Gastrocnemius medialis (tissue), 4 donors: ENCODE measurements around the gene TMUB1.

ENCODE experiments used
- POLR2A ChIP-seq, 2 donors: fragments of 450-650 bp; IDR thresholded peaks; one replicate each; pipeline ENCODE4 v1.6.1; 2017; ENCODE audit warnings: antibody characterized with exemption in 2 of 2, mild to moderate bottlenecking in 2 of 2, moderate library complexity in 2 of 2
- TF ChIP-seq, protein P1 (sequence below), 5 experiments: fragments of 450-650 bp in 3 of 5; fragments of 200-600 bp in 2 of 5; sonication (generic) in 2 of 5; IDR thresholded peaks in 4 of 5; conservative IDR thresholded peaks in 1 of 5; 1 replicate in 4 of 5; 2 replicates in 1 of 5; pipeline ENCODE4 v1.5.1; 2016 to 2019; ENCODE audit warnings: antibody characterized with exemption in 5 of 5, mild to moderate bottlenecking in 3 of 5, moderate library complexity in 3 of 5

DNA sequence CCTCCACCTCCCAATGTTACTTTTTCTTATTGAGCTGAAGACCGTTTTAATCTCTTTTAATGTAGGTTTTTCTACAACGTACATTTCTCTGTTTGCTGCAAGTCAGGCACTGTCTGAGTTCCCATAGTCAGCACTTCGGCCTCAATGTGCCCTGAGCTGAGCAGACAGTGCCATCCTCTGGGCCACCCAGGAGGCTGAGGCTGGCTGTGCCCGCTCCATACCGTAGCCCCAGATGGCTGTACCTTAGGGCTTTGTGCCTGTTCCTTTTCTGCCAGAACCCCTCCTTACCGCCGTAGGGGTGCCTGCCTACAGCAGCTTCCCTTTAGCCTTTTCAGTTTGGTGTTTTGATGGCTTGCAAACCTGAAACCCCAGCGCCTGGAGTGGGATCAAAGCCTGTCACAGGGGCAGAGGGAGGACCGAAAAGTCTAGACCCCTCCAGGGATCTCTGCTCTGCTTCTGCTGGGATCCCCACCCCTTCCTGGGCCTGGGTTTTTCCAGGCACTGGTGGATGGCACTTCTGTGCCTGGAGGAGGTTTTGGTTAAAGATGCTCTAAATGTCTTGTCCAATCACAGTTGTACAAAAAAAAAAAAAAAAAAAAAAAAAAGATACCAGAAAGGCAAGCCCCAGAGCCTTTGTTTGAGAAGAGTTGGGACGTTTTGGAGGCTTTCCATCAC, 12.0 kb upstream of the TMUB1 start:
- TF ChIP-seq POLR2A (IDR thresholded peaks at IDR 0.05), result no peak
- TF ChIP-seq, protein P1, sequence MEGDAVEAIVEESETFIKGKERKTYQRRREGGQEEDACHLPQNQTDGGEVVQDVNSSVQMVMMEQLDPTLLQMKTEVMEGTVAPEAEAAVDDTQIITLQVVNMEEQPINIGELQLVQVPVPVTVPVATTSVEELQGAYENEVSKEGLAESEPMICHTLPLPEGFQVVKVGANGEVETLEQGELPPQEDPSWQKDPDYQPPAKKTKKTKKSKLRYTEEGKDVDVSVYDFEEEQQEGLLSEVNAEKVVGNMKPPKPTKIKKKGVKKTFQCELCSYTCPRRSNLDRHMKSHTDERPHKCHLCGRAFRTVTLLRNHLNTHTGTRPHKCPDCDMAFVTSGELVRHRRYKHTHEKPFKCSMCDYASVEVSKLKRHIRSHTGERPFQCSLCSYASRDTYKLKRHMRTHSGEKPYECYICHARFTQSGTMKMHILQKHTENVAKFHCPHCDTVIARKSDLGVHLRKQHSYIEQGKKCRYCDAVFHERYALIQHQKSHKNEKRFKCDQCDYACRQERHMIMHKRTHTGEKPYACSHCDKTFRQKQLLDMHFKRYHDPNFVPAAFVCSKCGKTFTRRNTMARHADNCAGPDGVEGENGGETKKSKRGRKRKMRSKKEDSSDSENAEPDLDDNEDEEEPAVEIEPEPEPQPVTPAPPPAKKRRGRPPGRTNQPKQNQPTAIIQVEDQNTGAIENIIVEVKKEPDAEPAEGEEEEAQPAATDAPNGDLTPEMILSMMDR (IDR thresholded peaks at IDR 0.05 in 4 of 5, conservative IDR thresholded peaks at IDR 0.05 in 1 of 5), result no peak
